HG03108 (cell line): ENCODE measurements around the gene FIGNL2.

Source experiments
- ATAC-seq: cut with Tn5 transposase; IDR thresholded peaks from one replicate; pipeline ENCODE4 v1.9.1; 2021; ENCODE audit warnings: moderate library complexity; ENCODE audit not compliant: unreplicated experiment

FIGNL2 gene

DNA sequence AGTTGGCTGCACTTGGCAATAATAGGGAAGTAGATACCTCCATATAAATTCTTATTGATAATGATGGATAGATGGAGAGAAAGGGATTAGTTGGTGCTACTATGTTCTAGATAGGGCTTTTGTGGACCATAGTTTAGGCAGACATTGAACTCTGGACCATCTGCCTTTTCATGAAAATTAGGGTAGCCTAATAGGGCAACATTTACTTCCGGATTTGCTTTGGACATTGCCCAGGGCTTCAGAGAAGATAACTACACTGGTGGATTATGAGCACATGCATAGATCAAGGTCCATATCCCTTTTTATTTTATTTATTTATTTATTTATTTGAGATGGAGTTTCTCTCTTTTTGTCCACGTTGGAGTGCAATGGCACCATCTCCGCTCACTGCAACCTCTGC, 70.5 kb downstream of the FIGNL2 start:
- ATAC-seq, result no peak

DNA sequence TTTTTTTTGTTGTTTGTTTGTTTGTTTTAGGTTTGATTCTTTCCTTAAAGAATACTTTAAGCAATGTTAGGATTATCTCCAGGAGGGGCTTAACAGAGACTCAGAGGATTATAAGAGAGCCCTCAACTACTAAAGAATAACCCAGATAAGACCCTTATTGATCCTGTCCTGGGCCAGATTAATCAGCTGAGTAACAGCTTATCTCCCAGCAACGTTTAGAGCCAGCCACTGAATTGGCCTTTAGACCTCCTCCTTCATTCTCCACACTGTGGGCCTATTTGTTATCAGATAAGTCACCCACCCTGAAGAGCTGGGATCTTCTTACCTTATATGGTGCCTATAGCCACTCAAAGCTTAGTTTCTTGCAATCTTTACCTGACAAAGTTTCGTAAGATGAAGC, 71.1 kb downstream of the FIGNL2 start:
- no peak for ATAC-seq

DNA sequence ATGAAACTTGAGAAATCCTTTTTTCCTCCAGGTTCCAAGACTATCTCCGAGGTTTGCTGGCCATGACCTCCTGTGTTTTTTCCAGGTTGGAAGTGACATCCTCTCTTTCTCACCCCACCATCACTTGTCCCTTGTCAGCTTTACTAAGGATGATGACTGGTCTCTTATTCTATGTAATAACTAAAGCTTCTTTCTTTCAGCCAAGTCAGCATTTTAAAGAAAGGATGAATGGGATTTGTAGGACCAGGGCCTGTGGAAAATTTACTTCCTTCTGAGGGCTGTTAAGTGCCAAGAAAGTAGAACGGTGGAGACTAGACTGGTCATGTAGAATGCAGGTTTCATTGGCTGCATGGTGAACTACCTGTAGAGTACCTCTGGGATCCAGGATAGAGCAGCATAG, 73.6 kb downstream of the FIGNL2 start:
- no peak for ATAC-seq

DNA sequence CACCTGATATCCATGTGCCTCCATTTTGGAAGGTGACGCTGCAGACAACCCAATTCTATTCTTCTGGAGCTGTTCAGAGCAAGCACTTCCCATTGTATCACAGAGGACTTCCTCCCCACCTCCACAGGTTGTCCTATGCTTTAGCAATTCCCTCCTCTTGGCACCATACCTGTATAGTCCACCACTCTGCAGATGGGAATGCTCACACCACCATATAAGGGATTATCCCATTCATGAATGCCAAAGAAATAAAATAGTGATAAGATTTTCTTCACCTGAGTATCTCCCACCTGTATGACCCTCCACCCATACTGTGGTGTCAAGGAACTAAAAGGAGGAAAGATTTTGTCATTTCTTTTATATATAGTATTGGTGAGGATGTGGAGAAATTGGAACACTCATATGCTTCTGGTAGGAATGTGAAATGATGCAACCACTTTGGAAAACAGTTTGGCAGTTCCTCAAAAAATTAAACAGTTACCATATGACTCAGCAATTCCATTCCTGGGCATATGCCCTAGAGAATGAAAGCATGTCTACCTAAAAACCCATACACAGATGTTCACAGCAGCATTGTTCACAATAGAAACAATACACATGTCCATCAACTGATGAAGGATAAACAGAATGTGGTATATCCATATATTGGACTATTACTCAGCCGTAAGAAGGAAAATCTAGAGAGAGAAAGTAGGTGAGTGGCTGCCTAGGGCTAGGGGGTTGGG, 75.2 kb downstream of the FIGNL2 start:
- ATAC-seq, result no peak

DNA sequence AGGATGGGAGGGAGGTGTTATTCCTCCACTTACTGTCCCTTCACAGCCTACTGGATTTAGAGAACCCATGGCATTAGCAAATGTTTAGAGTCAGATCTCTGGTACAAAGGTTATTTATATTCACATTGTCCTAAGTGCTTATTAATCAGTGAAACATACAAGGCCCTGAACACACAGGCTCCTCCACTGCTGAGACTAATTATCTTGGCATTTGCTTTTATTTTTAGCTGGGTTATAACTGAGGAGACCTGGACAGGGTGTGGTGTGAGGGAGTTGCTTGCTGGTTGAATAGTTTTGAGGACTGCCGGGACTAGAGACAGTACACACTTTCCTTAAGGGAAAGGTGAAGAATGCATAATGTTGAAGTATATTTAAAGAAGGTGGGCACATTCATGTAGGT, 77.5 kb downstream of the FIGNL2 start:
- ATAC-seq, result no peak
